D341Med (cell line): Measurements from ENCODE around the gene FRMD4B.
"Not testable (repeated sequence)": the region's sequence is repeated elsewhere in the genome, so short reads cannot be mapped to it uniquely, and the experiment has no call there.

Experiments used
- DNase-seq: peaks from one replicate; pipeline ENCODE4 v3.0.0; 2012; ENCODE audit warnings: low spot score

Gene FRMD4B

DNA sequence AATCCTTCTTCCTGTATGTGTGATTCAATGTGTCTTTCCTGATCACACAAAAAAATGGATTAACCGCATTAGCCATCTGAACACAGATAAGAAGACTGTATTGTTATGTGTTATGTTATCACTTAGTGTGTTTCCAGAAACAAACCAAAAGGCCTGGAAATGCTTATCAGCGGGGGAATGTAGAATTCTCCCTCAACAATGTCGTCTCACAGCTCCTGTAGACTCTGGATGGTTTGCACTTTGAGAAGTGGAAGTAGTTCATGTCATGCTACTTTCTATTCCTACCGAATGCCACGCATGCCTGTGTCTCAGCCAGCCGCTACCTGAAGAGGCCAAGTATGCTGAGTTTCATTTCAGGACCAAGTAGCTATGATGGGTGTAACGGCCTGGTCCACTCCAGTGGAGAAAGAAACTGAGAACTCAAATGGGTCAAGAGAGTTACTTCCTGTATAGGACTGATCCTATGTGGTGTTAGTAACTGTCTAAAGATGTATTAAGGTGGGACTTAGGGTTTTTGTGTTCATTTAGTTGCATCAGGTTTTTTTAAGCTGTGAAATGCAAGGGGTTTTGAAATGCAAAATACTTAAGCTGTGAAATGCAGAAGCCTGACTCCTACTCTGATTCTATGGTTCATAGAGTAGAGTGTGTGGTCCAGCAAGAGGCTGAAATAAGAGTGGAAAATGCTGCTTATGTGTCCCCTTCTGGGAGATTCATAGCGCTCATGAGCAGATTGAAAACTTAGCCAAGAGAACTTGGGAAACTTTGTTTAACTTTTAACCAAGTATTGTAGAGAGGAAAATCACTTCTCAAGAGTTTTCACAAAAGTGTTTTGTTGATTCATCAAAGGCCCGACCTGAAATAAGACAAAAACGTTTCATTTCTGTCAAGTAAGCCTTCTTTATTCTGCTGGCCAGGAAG, 145.0 kb downstream of the FRMD4B start:
- no peak for DNase-seq

DNA sequence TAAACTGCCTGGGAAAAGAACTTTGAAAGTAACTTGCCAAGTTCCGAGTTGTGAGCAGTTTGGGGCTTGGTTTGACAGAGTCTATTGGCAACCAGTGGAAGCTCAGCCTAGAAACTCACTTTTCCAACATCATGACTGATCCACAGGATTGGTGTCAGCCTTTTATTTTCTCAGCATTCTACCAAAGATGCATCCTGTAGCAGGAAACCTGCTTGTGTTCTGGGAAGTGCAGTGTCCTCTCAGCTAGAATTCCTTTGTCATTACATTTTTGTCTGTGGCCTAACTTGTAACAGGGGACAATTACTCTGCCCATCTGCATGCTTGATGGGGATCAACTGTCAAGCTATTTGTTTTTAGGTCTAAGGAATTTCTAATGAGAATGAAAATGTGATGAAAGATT, 146.8 kb downstream of the FRMD4B start:
- DNase-seq, result no peak

DNA sequence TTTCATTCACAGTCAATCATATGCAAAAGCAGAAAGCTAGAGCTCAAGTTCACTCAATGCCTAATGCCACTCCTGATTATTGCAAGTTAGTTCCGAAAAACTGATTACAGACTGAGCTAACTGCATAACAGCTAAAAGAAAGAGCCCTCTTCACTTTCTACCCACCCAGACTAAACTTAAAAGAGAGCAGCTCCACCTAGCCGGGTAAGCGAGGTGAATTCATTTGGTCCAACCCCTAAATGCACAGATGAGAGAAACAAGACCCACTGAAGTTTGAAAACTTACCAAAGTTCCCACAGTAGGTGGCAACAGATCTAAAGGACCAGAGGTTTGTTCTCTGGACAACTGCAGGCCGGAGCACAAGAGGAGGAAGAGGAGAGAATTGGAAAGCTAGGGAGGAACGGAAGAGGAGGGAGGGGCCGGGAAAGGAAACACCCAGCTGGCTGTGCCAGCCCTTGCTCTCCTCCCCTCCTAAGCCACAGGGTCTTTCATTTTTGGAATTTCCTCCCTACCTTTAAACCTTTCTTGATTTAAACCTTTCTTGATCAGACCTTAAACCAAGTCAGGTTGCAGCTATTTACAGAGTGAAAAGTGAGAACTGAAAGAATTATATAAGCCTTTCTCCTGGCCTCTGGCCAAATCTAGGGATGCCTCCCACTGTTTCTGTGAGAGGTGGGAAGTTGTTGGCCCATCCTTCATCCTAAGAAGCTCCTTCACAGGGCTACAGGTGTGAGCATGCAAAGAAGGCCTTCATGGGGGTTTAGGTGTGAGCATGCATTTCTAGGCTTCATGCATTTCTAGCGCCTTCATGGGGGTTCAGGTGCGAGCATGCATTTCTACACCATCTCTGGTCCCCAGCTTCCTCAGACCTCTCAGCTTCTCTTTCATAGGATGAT, 148.8 kb downstream of the FRMD4B start:
- no peak for DNase-seq

DNA sequence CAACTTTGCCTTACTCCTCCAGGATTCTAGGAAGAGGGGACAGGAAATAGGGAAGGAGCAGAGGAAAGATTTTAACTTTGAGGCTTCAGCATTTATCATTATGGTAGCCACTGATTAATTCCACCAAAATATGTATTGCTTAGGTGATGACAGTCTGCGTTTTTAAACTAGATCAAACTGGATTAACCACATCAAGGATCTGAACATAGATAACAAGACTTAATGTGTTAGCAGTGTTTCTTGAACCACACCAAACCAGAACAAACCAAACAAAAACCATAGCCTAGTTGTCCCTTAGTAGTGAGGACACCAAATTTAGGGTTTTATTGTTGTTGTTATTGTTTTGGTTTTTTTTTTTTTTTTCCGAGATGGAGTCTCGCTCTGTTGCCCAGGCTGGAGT, 150.0 kb downstream of the FRMD4B start:
- DNase-seq, result no peak

DNA sequence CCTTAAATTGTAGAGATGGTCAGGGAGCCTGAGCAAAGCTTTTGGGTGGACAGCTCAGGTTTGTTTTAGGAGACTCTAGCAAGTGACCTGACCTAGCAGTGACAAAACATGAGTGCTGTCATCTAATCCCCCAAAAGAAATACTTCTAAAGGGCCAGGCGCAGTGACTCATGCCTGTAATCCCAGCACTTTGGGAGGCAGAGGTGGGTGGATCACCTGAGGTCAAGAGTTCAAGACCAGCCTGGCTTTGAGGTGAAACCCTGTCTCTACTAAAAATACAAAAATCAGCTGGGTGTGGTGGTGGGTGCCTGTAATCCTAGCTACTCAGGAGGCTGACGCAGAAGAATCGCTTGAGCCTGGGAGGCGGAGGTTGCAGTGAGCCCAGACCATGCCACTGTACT, 150.7 kb downstream of the FRMD4B start:
- DNase-seq, result not testable (repeated sequence)

DNA sequence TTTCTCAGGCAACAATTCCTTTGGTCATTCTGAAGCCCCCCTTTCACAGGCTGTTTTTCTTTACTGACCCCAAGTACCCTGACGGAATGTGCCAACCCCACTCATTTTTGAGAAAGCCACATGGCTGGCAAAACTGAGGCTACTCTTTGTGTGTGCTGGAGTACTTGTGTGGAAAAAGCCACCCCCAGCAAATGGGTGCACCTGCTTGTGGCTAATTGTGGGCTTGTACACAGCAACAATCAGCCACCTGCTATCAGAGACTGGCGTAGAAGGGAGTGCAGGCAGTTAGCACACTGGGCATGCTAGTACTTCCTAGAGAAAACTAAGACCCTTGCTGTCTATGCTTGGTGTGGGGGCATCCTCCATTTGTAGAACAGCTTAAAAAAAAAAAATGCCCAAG, 153.4 kb downstream of the FRMD4B start:
- no peak for DNase-seq

DNA sequence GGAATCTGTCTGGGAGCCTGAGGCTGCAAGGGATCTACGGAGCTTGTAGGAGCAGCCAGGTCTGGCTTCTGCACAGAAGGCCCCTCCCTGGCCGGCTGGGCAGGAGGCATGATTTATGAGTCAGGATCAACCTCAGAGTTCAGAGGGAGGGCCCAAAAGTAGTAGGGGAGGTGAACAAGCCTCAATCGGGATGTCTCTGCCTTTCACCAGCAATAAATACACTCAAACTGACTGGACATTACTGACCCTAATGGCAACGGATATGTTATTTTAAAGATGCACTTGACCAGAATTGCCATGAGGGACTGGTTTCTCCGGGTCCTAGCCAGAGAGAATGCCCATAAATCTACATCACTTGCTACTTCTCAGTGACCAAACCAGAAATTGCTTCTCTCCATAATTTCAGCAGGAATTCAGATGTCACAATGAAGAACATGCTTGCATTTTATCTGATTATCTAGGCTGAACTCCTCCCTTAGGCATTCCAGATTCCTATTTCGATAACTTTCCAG, 153.9 kb downstream of the FRMD4B start:
- DNase-seq, result no peak

DNA sequence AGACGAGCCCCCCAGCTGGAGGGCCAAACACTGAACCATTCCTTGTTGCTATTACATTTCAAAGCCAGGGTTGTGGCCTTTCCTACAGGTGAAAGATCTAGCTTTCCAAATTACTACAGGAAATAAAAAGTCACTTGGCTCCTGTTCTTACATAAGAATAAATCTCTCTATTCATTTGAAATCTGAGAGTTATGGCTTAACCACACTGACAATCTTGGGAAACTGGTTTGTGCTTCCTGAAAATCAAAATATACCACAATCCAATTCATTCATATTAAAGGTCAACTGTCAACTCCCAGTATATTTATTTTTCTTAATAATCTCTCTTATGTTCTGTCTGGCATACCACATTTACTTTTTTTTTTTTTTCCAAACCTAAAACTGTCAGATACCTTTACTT, 159.8 kb downstream of the FRMD4B start:
- DNase-seq, result no peak

DNA sequence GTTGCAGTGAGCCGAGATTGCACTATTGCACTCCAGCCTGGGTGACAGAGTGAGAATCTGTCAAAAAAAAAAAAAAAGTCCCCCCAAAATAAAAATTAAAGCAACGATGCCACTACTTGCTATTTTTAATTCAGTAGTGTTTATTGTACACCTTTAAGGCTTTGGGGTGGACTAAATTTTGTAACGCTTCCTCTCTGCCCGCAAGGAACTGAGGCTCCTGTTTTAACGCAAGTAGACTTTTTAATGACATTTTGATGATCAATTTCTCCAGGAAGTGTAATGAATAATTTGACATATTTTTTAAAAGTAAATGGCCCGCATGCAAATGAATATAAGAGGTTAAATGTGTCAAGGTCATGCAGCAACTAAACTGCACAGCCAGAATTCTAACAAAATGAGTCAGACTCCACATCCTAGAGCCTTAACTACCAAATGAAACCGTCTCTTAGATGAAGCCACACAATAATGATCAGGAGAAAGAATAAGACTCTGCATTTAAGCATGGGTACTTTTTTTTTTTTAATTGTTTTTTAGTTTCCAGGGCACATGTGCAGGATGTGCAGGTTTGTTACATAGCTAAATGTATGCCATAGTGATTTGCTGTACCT, 166.7 kb downstream of the FRMD4B start:
- no peak for DNase-seq

DNA sequence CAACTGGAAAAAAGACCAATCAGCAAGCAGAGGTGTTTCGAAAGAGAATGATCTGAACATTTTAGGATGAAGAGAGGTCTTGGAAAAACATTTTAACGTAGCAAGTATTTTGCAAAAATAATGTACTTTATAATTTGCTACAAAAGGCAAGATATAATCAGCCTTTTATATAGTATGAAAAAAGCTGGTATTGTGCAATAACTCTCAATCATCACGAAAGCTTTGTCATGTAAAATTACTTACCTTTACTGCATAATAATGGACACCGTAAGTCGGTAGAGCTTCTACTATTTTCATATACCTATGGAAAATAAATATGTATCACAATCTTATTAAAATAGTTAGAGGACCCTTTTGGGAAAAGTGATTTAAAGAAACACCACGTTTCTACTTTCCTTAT, 167.8 kb downstream of the FRMD4B start:
- no peak for DNase-seq

DNA sequence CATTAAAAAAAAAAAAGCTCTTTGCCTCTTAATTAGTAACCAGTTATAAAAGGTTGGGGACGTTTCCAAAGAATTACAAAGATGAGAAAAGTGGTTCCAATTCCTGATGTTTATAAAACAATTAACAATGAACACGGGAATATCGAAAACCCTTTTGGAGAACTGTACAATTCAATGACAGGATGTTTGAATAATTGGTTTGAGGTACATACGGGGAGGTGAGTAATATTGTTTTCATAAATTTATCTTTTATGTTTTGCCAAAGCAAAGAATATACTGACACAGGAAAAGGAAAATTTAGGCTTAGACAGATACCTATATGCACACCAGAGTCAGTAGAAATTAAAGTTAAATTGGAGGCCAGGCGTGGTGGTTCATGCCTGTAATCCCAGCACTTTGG, 168.9 kb downstream of the FRMD4B start:
- no peak for DNase-seq

DNA sequence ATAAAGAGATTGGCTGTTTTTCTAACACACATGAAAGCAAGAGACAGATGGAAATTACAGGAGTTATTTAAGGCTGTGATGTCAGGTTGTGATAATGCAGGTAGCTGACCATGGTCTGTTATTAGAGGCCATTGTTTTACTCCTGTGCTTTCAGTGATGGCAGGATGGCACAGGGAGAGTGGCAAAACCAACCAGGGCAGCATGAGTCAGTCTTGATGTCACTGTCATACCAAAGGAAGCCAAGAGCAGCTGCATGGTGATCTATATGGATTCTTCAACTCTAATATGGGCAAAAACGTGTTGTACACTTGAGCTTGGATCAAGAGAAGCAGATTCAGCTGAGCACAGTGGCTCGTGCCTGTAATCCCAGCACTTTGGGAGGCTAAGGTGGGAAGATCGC, 171.6 kb downstream of the FRMD4B start:
- DNase-seq, result no peak

DNA sequence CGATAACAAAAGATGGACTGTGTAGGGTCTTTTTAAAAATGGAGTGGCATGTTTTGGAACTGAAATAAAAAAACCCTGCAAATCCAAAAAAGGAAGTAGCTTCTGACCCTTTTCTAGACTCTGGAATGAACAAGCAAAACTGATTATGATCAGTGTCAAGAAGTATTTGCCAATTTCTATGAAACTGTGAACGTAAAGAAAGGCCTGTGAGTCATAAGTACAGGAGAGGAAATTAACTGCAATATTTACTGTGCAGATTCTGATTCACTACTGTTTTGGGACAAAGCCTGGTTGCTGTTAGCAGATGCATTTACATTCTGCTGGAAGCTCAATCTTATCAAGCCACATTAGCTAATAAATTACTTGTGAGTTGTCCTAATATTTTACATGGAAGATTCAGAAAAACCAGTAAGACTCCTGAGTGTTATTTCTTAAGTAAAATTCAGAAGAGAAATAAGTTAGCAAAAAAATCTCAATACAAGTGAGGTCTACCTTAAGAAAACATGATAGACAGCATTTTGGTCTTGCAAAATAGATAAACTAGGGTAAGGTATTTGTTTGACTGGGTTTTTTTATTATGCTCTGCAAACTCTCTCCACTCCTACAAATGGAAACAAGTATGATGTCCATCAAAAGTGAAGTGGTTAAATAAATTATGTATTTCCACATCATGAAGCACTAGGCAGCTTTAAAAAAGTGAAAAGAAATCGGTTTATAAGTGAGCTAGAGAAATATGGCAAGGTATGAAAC, 173.3 kb downstream of the FRMD4B start:
- no peak for DNase-seq

DNA sequence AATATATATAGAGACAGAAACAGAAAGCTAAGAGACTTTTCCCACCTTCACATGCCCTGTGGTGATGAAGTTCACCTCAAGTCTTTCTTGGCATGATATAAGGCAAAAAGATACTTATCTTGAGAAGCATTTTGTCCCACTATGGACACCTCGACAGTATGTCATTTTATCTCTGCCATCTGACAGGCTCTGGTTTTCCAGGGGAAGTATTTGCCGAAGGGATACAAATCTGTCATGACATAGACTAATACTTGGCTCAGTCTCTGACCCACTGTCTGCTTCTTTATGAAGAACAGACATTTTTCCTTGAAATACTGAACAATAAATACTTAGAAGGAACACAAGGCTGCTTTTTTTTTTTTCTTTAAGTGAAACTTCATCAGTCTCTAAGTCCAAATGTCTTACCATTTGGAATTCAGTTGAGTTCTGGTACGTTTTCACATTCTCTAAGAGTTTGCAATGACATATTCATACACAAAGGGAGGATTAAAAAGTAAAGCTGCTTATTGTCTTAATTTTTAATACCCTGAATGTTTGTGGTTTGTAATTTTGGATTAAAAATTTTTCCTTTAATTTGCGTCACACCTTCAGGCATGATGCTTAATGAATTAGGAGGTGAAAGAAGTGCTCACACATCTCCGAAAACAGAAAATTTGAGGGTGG, 175.7 kb downstream of the FRMD4B start:
- DNase-seq, result no peak

DNA sequence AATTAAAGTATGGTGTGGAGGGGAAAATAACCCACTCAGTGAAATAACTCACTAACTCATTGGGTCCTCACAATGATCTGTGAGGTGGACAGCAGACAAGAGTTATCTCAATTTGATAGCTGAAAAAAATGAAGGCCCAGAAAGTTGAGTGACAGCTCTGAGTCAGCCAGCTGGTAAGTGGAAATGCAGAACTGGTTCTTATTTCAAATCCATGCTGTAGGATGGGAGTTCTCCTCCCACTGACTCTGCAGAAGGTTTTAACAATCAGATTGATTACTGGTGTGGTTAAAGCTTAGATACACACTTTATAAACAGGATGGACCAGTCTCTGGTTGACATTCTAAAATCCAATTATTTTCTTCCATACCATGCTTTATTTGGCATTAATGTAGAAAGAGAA, 176.5 kb downstream of the FRMD4B start:
- no peak for DNase-seq

DNA sequence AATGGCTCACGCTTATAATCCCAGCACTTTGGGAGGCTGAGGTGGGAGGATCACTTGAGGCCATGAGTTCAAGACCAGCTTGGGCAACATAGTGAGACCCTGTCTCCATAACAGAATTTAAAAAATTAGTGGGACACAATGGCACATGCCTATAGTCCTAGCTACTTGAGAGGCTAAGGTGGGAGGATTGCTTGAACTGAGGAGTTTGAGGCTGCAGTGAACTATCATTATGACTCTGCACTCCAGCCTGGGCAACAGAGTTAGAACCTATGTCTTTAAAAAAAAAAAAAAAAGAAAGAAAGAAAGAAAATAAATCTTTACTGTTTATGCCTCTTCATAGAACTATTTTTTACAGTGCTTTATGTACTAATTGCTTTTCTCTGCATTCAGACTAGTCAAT, 178.9 kb downstream of the FRMD4B start:
- DNase-seq, result no peak

DNA sequence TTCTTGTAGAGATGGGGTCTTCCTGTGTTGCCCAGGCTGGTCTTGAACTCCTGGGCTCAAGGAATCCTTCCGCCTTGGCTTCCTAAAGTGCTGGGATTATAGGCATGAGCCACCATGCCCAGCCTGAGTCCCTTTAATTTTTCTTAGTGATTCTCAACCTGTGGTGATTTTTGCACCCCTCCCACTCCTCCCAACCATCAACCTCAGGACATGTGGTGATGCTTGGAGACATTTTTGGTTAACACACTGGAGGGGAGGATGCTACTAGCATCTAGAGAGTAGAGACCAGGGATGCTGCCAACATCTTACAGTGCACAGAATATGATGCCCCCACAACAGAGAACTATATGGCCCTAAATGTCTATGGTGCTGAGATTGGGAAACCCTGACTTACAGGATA, 180.5 kb downstream of the FRMD4B start:
- no peak for DNase-seq

DNA sequence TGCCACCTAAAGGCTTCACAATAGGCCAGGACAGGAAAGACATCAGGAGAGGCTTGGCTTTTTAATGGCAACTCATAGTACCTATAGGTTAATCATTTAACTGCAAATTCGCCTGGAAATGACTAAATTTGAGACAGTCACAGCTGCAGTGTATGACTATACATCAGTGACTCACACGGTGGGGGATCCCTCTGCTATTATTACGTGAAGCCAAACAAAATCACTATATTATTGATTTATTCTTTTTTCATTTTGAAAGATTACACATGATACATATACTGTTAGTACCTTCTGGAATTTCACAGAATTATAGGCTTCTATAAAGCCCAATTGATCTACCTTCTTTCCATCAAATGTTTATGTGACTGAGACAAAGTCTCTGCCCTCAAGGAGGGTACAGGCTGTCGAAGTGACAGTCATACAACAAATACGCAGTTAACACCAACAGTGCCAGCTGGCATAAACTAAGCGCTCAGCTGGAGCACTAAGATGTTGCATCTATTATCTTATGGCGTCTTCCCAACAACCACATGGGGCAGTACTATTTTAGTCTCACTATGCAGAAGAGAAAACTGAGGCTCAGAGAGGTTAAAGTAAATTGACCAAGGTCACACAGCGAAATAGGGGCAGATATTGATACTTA, 181.5 kb downstream of the FRMD4B start:
- no peak for DNase-seq

DNA sequence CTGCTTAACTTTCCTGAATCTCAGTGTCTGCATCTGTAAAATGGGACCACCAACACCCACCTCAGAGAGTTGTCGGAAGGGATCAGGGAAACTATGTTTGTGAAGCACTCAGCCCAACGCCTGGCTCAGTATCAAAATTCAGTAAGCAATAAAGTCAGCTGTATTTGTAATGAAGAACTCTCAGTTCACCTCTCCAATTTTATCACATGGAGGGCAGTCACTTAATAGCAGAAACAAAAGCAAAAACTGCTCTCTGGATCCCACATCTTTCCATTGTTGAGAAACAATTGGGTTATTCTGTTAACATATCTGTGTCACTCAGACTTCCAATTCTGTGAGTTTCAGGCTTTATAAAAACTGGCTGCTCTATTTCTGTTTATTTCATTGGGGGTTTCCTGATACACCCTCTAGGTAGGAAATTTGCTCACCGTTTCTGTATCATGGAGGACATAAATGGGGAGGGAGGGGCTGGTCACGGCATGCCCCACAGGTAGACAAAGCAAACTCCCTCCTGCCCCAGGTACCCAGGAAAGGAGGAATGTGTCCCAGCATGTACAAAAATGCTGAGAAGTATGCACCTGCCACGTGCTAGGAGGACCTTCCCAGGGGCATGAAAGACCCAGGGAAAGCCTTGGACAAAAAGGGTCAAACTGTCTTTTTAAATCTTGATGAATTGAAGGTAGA, 182.1 kb downstream of the FRMD4B start:
- DNase-seq, result no peak

DNA sequence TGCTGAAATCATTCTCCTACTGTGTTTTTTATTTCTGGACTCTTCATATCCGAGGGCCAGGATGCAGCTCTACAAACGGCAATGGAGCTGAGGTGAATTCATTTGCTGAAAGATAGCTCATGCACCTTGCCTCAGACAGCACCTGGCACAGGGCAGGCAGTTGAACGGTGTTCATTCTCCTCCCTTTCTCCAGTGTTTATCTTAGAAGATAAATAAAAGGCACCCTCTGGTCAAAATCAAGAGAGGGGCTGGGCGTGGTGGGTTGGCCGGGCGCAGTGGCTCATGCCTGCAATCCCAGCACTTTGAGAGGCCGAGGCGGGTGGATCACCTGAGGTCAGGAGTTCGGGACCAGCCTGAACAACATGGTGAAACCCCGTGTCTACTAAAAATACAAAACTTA, 184.2 kb downstream of the FRMD4B start:
- no peak for DNase-seq
